Thyroid gland (tissue), 4 donors: Measurements from ENCODE around the gene ZDBF2. TPM values are rescaled to one million over a fixed set of nuclear protein-coding genes. Genes with fewer than 3 reads are reported as not detected.
"Not testable (repeated sequence)": the region's sequence is repeated elsewhere in the genome, so short reads cannot be mapped to it uniquely, and the experiment has no call there.

Experiments used
- DNase-seq, 2 donors: peaks; one replicate each; pipeline ENCODE4 v3.0.0-alpha.2; 2019
- H3K27ac ChIP-seq, 3 donors: fragments of 200-600 bp; sonication (generic); 1 replicate in 2 of 3; 2 replicates in 1 of 3; pipeline ENCODE4 v1.5.1; 2016 to 2019; ENCODE audit warnings: mild to moderate bottlenecking in 1 of 3, moderate library complexity in 1 of 3
- H3K27me3 ChIP-seq: fragments of 200-600 bp; sonication (generic); one replicate; pipeline ENCODE4 v1.5.1; 2019
- H3K36me3 ChIP-seq, 2 donors: fragments of 200-600 bp; sonication (generic); one replicate each; pipeline ENCODE4 v1.5.1; 2016 to 2019
- H3K4me1 ChIP-seq, 2 donors: fragments of 200-600 bp; sonication (generic); one replicate each; pipeline ENCODE4 v1.5.1; 2017 to 2019
- H3K4me3 ChIP-seq, 3 donors: fragments of 200-600 bp; sonication (generic); replicated peaks in 1 of 3; 1 replicate in 2 of 3; 2 replicates in 1 of 3; pipeline ENCODE4 v1.5.1; 2016; ENCODE audit warnings: mild to moderate bottlenecking in 1 of 3
- H3K9me3 ChIP-seq: fragments of 200-600 bp; sonication (generic); one replicate; pipeline ENCODE4 v1.5.1; 2017
- CTCF ChIP-seq, 6 experiments: fragments of 200-600 bp in 3 of 6; fragments of 450-650 bp in 3 of 6; sonication (generic) in 3 of 6; IDR thresholded peaks; one replicate each; pipeline ENCODE4 v1.5.1; 2016 to 2019; ENCODE audit warnings: antibody characterized with exemption in 6 of 6, mild to moderate bottlenecking in 2 of 6, inconsistent platforms in 1 of 6, moderate library complexity in 1 of 6
- POLR2A ChIP-seq, 2 donors: fragments of 450-650 bp; IDR thresholded peaks; one replicate each; pipeline ENCODE4 v1.6.1; 2017; ENCODE audit warnings: antibody characterized with exemption in 2 of 2, mild to moderate bottlenecking in 2 of 2, moderate library complexity in 1 of 2
- WGBS, 2 donors: methylation state at CpG; one replicate each; pipeline ENCODE4 v1.1.5; 2017; 5-methylcytosine and 5-hydroxymethylcytosine counted together
- intact Hi-C: fragments of 100-400 bp; cut with DNase I; formaldehyde crosslinking; loops from one replicate; pipeline ENCODE4 v1.15.1; 2023
- small RNA-seq: library from RNA; depleted of rRNA; stranded (forward); fragments of <200 nt; gene quantifications from one replicate; pipeline ENCODE3, GENCODE V24; 2016
- total RNA-seq, 4 donors: library from RNA; depleted of rRNA; stranded (reverse); fragments of >200 nt; gene quantifications; one replicate each; pipeline ENCODE4 v1.2.3, GENCODE V29; 2016

Gene ZDBF2
- total RNA-seq, 4 donors from 2014 or later = 11.0 to 20.9 (median 14.6) TPM

GRCh38 chr2:206353685-206354084, 79.2 kb downstream of the ZDBF2 start:
- intact Hi-C loops = no loop called here
- Histone ChIP-seq H3K36me3 (no peaks in the 10 kb centered on the region), H3K9me3 (no peaks in the 10 kb centered on the region), H3K4me1 (no peaks in the 10 kb centered on the region), H3K4me3 (no peak overlapping the region), H3K27me3 (no peaks in the 10 kb centered on the region), H3K27ac (no peak overlapping the region)
- TF ChIP-seq POLR2A (IDR thresholded peaks at IDR 0.05) (no peak), CTCF (IDR thresholded peaks at IDR 0.05) (no peak)
- WGBS, 2 donors = 77 to 84% methylated on average over 1 of the region's 1 CpG
- no peak for DNase-seq

GRCh38 chr2:206354129-206354528, 79.7 kb downstream of the ZDBF2 start:
- no peaks in the 10 kb centered on the region for H3K9me3 ChIP-seq
- WGBS, 2 donors = 86 to 88% methylated on average over 6 of the region's 6 CpGs
- no peaks in the 10 kb centered on the region for H3K4me1 ChIP-seq
- H3K4me3 ChIP-seq = no peak overlapping the region
- H3K27ac ChIP-seq = no peak overlapping the region
- no peaks in the 10 kb centered on the region for H3K36me3 ChIP-seq
- DNase-seq = no peak
- no peak for TF ChIP-seq CTCF (IDR thresholded peaks at IDR 0.05)
- TF ChIP-seq POLR2A (IDR thresholded peaks at IDR 0.05) = no peak
- H3K27me3 ChIP-seq = no peaks in the 10 kb centered on the region
- intact Hi-C loops = no loop called here

- WGBS, 2 donors = 96% methylated on average over 5 of the region's 29 CpGs; no CpG with 5 or more reads in 1 of the 2 donors
- intact Hi-C loops, H3K4me3 ChIP-seq, H3K9me3 ChIP-seq, H3K27ac ChIP-seq, DNase-seq, H3K36me3 ChIP-seq, H3K4me1 ChIP-seq, H3K27me3 ChIP-seq: not testable (repeated sequence)
These were observed 82.4 kb downstream of the ZDBF2 start for GRCh38 chr2:206356840-206357239.

GRCh38 chr2:206360840-206361239, 86.4 kb downstream of the ZDBF2 start:
- H3K36me3 ChIP-seq, H3K4me1 ChIP-seq, H3K4me3 ChIP-seq, H3K9me3 ChIP-seq, H3K27ac ChIP-seq, H3K27me3 ChIP-seq, intact Hi-C loops, DNase-seq: not testable (repeated sequence)
- 87 to 92% methylated on average over 5 of the region's 5 CpGs for WGBS, 2 donors

GRCh38 chr2:206361407-206362045, 87.1 kb downstream of the ZDBF2 start:
- Histone ChIP-seq H3K4me3 (no peak overlapping the region), H3K27me3 (no peaks in the 10 kb centered on the region), H3K9me3 (no peaks in the 10 kb centered on the region), H3K4me1 (no peaks in the 10 kb centered on the region), H3K36me3 (no peaks in the 10 kb centered on the region), H3K27ac (no peak overlapping the region)
- 88 to 98% methylated on average over 2 of the region's 2 CpGs for WGBS, 2 donors
- no peak for DNase-seq
- TF ChIP-seq CTCF (IDR thresholded peaks at IDR 0.05) (no peak), POLR2A (IDR thresholded peaks at IDR 0.05) (no peak)
- intact Hi-C loops = no loop called here

Small RNA genes lying within 50 kb of the gene (small RNA-seq; reads per million reads assigned to genes)
- gene HMGN1P6 (not detected), gene RN7SKP260 (not detected)

Other genes with a start within 250 kb of the ZDBF2 start
- gene INO80D, start 188.5 kb upstream of the ZDBF2 start, total RNA-seq = 10 to 100 TPM; 25.0 to 49.7 (median 26.5) TPM
- 100 to 1,000 TPM in 1 of 4 donors, 10 to 100 TPM in 3; 50.9 to 162 (median 82.8) TPM for gene NDUFS1, start 115.2 kb upstream of the ZDBF2 start, total RNA-seq
- 100 to 1,000 TPM; 252 to 766 (median 327) TPM for gene EEF1B2, start 114.8 kb upstream of the ZDBF2 start, total RNA-seq
- gene ADAM23, start 168.9 kb downstream of the ZDBF2 start, total RNA-seq = 1 to 10 TPM in 2 of 4 donors, under 1 TPM in 2; 0.20 to 3.0 (median 0.65) TPM